Endothelial cell of umbilical vein (primary cell): ENCODE measurements around the gene ZCCHC14. TPM values are rescaled to one million over a fixed set of nuclear protein-coding genes. Genes with fewer than 3 reads are reported as not detected.

Experiments
- BruUV-seq: library from RNA; stranded (reverse); fragments of 400-500 nt; replicated peaks from 2 replicates; lab custom pipeline; 2021; lab: Mats Ljungman, UMichigan
- CTCF ChIA-PET: fragments of 300-600, 350-600 bp; sonication (Branson Sonifier 250); formaldehyde crosslinking; loops from one replicate; lab custom pipeline; 2021; ENCODE audit warnings: antibody characterized with exemption, inconsistent platforms; lab: Charles Lee
- POLR2A ChIA-PET: fragments of 300-600, 350-600 bp; sonication (Branson Sonifier 250); formaldehyde crosslinking; loops from one replicate; lab custom pipeline; 2021; ENCODE audit warnings: antibody characterized with exemption, inconsistent platforms; lab: Charles Lee
- DNase-seq: peaks from one replicate; pipeline ENCODE4 v3.0.0-alpha.2; 2011; ENCODE audit warnings: low read depth, low spot score
- FAIRE-seq: peaks from 2 replicates; lab custom pipeline; 2011; peaks lifted over from hg19 to GRCh38; lab: Jason Lieb, UNC
- H2AFZ ChIP-seq: 2 replicates; pipeline ENCODE4 v1.6.0; 2012; ENCODE audit warnings: low read depth, low read length, control low read depth, inconsistent platforms
- H3K27ac ChIP-seq: 2 replicates; pipeline ENCODE4 v1.5.1; 2011; ENCODE audit warnings: low read depth, mild to moderate bottlenecking, control low read depth, low read length, moderate library complexity; ENCODE audit not compliant: insufficient read depth
- H3K27me3 ChIP-seq, 2 experiments: 2 replicates each; pipeline versions ENCODE4 v1.6.0 to v1.6.1; 2011; ENCODE audit warnings: low read length in 2 of 2, mixed read lengths in 1 of 2; ENCODE audit not compliant: control insufficient read depth in 2 of 2, insufficient read depth in 2 of 2
- H3K36me3 ChIP-seq, 2 experiments: 2 replicates in 1 of 2; 3 replicates in 1 of 2; pipeline ENCODE4 v1.5.1; 2011; ENCODE audit warnings: low read length in 2 of 2, mild to moderate bottlenecking in 1 of 2, moderate library complexity in 1 of 2; ENCODE audit not compliant: control insufficient read depth in 2 of 2, insufficient read depth in 2 of 2; ENCODE audit errors: extremely low read depth in 1 of 2
- H3K4me1 ChIP-seq: 3 replicates; pipeline ENCODE4 v1.5.1; 2011; ENCODE audit warnings: mild to moderate bottlenecking, low read length; ENCODE audit not compliant: control insufficient read depth, insufficient read depth; ENCODE audit errors: extremely low read depth
- H3K4me2 ChIP-seq: 2 replicates; pipeline ENCODE4 v1.6.1; 2011; ENCODE audit warnings: low read length, control low read depth, mixed read lengths; ENCODE audit not compliant: insufficient read depth
- H3K4me3 ChIP-seq, 3 experiments: fragments of 200-600 bp in 1 of 3; sonication (generic), shearing (Covaris generic) in 1 of 3; replicated peaks in 1 of 3; 2 replicates each; pipeline ENCODE4 v1.5.1; 2011 to 2016; ENCODE audit warnings: control low read depth in 3 of 3, low read length in 3 of 3, mild to moderate bottlenecking in 2 of 3, inconsistent platforms in 1 of 3, low read depth in 1 of 3, moderate library complexity in 1 of 3; ENCODE audit not compliant: insufficient read depth in 1 of 3
- H3K79me2 ChIP-seq: 2 replicates; pipeline ENCODE4 v1.6.0; 2012; ENCODE audit warnings: low read length, inconsistent platforms; ENCODE audit not compliant: control insufficient read depth, insufficient read depth
- H3K9ac ChIP-seq: replicated peaks from 2 replicates; pipeline ENCODE3; 2011; ENCODE audit warnings: low read length, control low read depth; ENCODE audit not compliant: insufficient read depth; ENCODE audit errors: extremely low read depth
- H3K9me1 ChIP-seq: replicated peaks from 3 replicates; pipeline ENCODE4 v1.6.0; 2011; ENCODE audit warnings: mild to moderate bottlenecking, low read length; ENCODE audit not compliant: control insufficient read depth, insufficient read depth; ENCODE audit errors: extremely low read depth
- H3K9me3 ChIP-seq: replicated peaks from 2 replicates; pipeline ENCODE4 v1.5.1; 2012; ENCODE audit warnings: low read length, inconsistent platforms; ENCODE audit not compliant: control insufficient read depth, insufficient read depth
- H4K20me1 ChIP-seq: replicated peaks from 2 replicates; pipeline ENCODE3; 2011; ENCODE audit warnings: mild to moderate bottlenecking, low read length; ENCODE audit not compliant: control insufficient read depth, insufficient read depth; ENCODE audit errors: extremely low read depth
- EZH2 ChIP-seq: IDR thresholded peaks from 2 replicates; pipeline ENCODE4 v1.6.1; 2012; ENCODE audit warnings: borderline replicate concordance, low read depth, mild to moderate bottlenecking, moderate library complexity, low read length, inconsistent platforms; ENCODE audit not compliant: severe bottlenecking
- FOS ChIP-seq: IDR thresholded peaks from 2 replicates; pipeline ENCODE4 v1.6.1; 2011; ENCODE audit warnings: mild to moderate bottlenecking, low read length, moderate library complexity, borderline replicate concordance; ENCODE audit not compliant: insufficient read depth
- GATA2 ChIP-seq: IDR thresholded peaks from 2 replicates; pipeline ENCODE4 v1.7.0; 2011; ENCODE audit warnings: low read depth, mild to moderate bottlenecking, moderate library complexity, mixed read lengths, low read length; ENCODE audit not compliant: insufficient read length, insufficient read depth
- JUN ChIP-seq: IDR thresholded peaks from 2 replicates; pipeline ENCODE4 v1.6.1; 2011; ENCODE audit warnings: borderline replicate concordance, low read depth; ENCODE audit not compliant: insufficient read length, insufficient read depth
- MYC ChIP-seq: IDR thresholded peaks from one replicate; pipeline ENCODE4 v1.6.1; 2011; ENCODE audit warnings: mild to moderate bottlenecking, low read depth, low read length
- POLR2A ChIP-seq: IDR thresholded peaks from 2 replicates; pipeline ENCODE4 v1.6.1; 2012; ENCODE audit warnings: low read depth, mild to moderate bottlenecking, control low read depth, low read length
- POLR2AphosphoS5 ChIP-seq: IDR thresholded peaks from 2 replicates; pipeline ENCODE4 v1.6.1; 2012; ENCODE audit warnings: low read depth, mild to moderate bottlenecking, control low read depth, low read length, moderate library complexity; ENCODE audit not compliant: insufficient read depth
- dilution Hi-C: fragments of 300-500 bp; cut with MboI; formaldehyde crosslinking; loops from one replicate; pipeline ENCODE4 v1.15.0; 2019; ENCODE audit warnings: low sequenced_read_pairs; ENCODE audit not compliant: extremely low pct_ligation_motif_present
- intact Hi-C: fragments of 100-400 bp; cut with micrococcal nuclease; formaldehyde crosslinking; loops from one replicate; pipeline ENCODE4 v1.10.0; 2022
- polyA plus RNA-seq, 4 experiments: library from polyadenylated mRNA; depleted of rRNA in 3 of 4; stranded (reverse) in 3 of 4; unstranded in 1 of 4; fragments of >200 nt; gene quantifications; 2 replicates each; pipeline versions ENCODE4 v1.2.1 to v1.2.3, GENCODE V29; 2011 to 2012; ENCODE audit warnings: missing spikeins in 1 of 4
- total RNA-seq: library from RNA; stranded (reverse); gene quantifications from 2 replicates; pipeline ENCODE4 v1.2.3, GENCODE V29; 2021
- TF ChIP-seq, protein P1 (sequence below), 2 donors: IDR thresholded peaks; 1 replicate in 1 of 2; 2 replicates in 1 of 2; pipeline ENCODE4 v1.5.1; 2011; ENCODE audit warnings: low read length in 2 of 2, mild to moderate bottlenecking in 2 of 2, moderate library complexity in 2 of 2, control low read depth in 1 of 2, inconsistent platforms in 1 of 2, low read depth in 1 of 2; ENCODE audit not compliant: insufficient read depth in 1 of 2; ENCODE audit errors: extremely low read depth in 1 of 2
- TF ChIP-seq, protein P2 (sequence below): IDR thresholded peaks from 2 replicates; pipeline ENCODE4 v1.6.1; 2011; ENCODE audit not compliant: insufficient read depth, insufficient read length

Gene ZCCHC14
- total and polyA plus RNA-seq, 2 donors (not counting 3 experiments of a cell fraction or from before 2014, with no cell fraction given), result 9.5 to 30.9 TPM

DNA sequence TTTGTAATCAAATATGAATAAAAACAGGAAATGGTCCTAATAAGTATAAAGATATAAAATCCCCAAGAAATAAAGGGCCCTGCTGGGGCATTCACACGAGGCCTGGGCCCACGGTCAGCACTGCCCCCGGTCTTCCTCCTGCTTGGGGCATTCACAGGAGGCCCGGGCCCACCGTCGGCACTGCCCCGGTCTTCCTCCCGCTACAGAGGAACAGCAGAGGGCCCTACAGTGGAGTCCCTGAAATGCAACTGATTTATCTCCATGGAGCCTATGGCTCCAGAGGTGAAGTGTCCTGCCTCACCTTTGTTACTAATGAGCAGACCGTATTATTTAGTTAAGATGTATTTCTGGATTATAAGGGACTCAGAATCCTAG lies 54.2 kb downstream of the ZCCHC14 start:
- intact Hi-C loops, result loop anchor here (5.0 kb wide), 1 partner anchor 46 kb away; the partner anchor contains the start of gene MAP1LC3B
- DNase-seq (no peak), FAIRE-seq (no peak)
- Histone ChIP-seq H3K4me3 (no peak overlapping the region), H3K9me1 (no peaks in the 10 kb centered on the region), H3K4me1 (peaks cover 18% of the 10 kb centered on the region), H3K27ac (no peak overlapping the region), H3K4me2 (no peak overlapping the region), H3K27me3 (no peaks in the 10 kb centered on the region), H3K79me2 (peaks cover 8% of the 10 kb centered on the region), H3K9ac (no peak overlapping the region), H4K20me1 (no peaks in the 10 kb centered on the region), H3K36me3 (no peaks in the 10 kb centered on the region), H2AFZ (no peak overlapping the region), H3K9me3 (no peaks in the 10 kb centered on the region)
- TF ChIP-seq, protein P1, sequence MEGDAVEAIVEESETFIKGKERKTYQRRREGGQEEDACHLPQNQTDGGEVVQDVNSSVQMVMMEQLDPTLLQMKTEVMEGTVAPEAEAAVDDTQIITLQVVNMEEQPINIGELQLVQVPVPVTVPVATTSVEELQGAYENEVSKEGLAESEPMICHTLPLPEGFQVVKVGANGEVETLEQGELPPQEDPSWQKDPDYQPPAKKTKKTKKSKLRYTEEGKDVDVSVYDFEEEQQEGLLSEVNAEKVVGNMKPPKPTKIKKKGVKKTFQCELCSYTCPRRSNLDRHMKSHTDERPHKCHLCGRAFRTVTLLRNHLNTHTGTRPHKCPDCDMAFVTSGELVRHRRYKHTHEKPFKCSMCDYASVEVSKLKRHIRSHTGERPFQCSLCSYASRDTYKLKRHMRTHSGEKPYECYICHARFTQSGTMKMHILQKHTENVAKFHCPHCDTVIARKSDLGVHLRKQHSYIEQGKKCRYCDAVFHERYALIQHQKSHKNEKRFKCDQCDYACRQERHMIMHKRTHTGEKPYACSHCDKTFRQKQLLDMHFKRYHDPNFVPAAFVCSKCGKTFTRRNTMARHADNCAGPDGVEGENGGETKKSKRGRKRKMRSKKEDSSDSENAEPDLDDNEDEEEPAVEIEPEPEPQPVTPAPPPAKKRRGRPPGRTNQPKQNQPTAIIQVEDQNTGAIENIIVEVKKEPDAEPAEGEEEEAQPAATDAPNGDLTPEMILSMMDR (IDR thresholded peaks at IDR 0.05; ENCODE audit: extremely low read depth in 1 of 2, insufficient read depth in 1 of 2, low read depth in 1 of 2, low read length in 2 of 2), result no peak
- TF ChIP-seq, protein P2, sequence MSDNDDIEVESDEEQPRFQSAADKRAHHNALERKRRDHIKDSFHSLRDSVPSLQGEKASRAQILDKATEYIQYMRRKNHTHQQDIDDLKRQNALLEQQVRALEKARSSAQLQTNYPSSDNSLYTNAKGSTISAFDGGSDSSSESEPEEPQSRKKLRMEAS, result no peak
- TF ChIP-seq FOS, result no peak
- no peak for TF ChIP-seq JUN
- TF ChIP-seq EZH2, result no peak
- TF ChIP-seq POLR2A, result no peak
- no peak for TF ChIP-seq MYC
- no peak for TF ChIP-seq GATA2
- no peak for TF ChIP-seq POLR2AphosphoS5
- dilution Hi-C loops, result no loop called here
- POLR2A ChIA-PET, result no interaction called here
- BruUV-seq, result no TSS peak
- CTCF ChIA-PET, result interaction anchor here (1.4 kb wide), 1 partner anchor 10 kb away, joined by 4 read pairs; no protein-coding TSS in a partner anchor
